MV-4-11 (cell line): ENCODE data around the gene AMBP.

Experiments used
- DNase-seq: peaks from one replicate; lab custom pipeline; 2025; lab: John Stamatoyannopoulos, UW

The AMBP gene

DNA sequence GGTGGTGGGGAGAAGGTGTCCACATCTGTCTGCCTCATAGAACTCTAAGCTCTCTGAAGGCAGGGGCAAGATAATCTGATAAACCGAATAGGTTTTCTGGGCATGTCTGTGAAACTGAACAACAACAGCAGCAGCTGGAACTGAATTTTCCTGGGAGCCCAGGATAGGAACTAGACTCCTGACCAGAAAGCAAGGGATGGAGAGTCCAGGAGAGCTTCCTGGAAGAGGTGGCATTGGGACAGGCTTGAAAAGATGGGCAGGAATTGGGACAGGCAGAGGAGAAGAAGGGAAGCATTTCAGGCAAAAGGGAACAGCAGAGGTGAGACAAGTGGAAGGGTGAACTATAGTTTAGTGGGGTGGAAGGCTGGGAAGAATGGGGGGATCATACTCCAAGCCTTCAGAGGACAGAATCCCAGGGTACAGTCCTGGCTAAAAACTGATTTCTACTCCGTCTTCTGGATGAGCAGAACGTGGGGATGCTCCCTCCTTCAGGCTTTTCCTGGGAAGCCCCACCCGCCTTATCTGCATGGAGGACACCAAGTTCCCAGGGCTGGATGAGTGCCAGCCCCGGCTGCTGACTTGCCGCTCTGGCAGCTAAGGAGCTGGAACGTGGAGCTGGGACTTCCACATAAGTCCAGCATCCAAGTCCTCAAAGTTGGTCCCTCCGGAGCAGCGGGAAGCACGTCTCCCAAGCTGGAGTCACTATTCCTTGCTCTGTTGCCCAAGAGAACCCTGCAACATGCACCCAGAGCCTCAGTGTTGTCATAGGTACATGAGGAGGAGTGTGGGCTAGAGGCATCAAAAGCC is 34.9 kb upstream of the AMBP start:
- no peak for DNase-seq

DNA sequence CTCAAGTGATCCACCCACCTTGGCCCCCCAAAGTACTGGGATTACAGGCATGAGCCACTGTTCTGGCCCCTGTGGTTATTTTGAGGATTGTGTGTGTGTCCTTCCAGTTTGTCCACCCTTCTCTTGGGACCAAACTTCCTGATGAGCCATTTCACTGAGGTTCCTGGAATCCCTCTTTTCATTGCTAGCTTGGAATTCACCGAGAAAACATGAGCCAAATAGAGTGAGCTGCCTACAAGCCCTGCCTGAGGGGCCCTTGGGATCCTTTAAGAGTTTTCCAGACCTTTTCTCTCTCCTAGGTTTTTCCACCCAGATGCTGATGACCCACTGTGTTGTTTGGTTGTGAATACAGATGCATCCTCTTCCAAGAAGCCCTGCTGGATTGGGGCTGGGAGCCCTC is 34.2 kb upstream of the AMBP start:
- no peak for DNase-seq

DNA sequence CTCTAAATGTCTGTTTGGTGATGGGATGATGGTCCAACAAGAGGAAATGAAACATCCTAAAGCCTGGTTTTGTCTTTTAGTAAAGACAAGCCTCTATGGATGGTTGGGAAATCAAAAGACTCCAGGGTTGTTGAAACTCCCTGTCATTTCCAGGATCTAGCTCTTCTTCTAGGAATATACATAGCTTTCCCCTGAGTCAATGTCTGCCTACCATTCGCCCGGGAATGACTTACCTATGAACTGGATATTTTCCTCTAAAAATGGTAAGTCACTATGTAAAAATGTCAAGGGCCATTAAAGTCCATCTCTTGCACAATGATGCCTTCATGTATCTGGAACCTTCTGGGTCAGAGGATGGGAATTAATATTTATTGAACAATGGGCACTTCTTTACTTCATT is 32.1 kb upstream of the AMBP start:
- no peak for DNase-seq

DNA sequence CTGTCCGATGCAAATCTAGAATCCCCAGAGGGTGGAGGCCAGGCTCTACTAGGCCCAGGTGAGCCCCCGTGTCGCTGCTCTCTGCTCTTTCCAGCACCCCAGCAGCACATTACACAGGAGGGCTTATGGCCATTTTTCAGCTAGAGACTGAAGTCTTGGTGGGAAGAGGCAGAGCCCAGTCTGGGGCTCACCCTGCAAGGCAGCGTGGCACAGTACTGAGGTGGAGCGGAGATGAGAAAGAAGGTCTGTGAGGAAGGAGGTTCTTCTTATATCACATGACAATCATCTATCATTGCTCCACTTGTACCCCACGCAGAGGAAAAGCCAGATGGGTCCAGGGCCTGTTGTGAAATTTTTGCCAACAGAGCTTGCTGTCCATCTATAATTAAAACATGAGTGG is 31.0 kb upstream of the AMBP start:
- DNase-seq: no peak

DNA sequence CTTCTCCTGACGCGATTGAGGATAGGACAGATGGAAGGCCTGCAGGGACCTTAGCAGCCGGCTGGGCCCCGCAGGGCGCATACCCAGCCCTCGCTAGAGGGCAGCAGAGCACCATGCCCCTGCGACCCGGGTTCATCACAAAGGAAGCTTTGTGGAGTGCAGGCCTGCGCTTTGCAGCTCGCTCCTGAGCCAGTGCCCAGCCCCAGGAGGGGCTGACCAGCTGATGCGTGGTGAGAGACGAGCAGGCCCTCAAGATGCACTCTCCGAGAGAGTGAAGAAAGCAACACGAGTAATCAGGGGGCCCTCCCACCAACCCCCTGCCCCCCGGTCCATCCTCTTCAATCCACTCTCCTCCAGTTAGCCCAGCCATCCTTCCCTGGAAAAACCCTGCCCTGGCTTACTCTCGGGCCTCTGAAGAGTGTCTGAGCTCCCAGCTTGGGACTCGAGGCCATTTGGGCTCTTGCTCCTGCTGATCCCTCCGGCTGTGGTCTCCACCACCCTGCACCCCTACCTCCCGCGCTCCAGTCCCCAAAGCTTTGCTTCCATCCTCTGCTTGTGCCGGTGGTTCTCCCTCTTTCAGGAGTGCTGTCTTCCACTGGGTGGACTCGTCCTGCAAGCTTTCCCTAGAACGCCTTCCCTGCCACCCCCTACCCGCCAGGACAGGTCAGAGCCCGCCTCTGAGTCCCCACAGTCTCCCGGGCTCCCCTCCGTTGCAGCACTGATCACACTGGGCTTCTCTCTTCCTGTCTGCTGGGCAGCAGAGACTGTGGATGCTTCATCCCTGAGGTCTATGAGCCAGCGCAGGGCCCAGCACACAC is 30.1 kb upstream of the AMBP start:
- peak; percentile 30 for DNase-seq

DNA sequence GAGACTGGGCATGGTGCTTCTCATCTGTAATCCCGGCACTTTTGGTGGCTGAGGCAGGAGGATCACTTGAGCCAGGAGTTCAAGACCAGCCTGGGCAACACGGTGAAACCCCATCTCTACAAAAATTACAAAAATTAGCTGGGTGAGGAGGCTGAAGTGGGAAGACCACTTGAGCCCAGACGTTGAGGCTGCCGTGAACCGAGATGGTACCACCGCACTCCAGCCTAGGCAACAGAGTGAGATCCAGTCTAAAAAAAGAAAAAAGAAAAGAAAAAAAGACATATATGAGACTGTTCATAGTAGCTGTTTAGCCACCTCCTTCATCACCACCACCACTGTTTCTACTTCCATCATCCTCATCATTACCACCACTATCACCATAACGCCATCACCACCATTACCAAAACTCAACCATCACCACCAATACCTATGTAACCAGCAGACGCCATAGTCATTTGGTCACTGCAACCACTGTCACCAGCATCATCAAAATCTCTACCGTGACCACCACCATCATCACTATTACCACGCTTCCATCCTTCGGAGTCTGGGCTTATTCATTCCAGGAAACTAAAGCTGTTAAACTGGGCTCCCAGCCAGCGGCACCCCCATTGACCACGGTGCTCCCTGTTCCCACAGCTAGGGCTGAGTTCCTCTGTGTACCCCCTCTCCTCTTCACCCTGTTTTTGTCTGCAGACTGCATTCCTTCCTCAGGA is 29.3 kb upstream of the AMBP start:
- no peak for DNase-seq

DNA sequence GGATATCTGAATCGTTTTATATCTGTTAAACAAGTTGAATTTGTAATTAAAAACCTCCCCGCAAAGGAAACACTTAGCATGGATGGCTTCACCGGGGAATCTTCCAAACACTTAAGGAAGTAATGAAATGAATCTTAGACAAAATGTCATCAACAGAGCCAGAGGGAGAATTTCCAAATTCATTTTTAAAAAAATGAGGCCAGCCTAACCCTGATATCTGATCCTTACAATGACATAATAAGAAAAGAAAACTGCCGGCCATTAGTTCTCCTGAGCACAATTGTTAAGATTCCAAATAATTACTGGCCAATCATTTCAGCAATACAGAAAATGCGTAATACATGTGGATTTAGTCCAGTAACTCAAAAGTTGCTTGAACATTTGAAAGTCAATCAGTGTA is 27.1 kb upstream of the AMBP start:
- no peak for DNase-seq

DNA sequence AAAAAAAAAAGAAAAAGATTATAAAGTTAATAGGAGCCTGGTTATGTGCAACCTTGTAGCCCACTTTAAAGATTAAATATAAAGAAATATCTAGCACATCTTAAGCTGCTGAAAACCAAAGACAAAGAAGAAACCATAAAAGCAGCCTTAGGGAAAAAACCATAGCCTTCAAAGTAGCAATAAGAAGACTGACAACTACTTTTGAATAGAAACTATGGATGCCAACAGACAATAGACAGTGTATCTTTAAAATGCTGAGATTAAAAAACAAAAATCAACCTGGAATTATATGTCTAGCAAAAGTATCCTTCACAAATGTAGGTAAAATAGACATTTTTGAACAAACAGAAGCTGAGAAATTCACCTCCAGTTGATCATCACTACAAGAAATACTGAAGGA is 24.4 kb upstream of the AMBP start:
- no peak for DNase-seq

DNA sequence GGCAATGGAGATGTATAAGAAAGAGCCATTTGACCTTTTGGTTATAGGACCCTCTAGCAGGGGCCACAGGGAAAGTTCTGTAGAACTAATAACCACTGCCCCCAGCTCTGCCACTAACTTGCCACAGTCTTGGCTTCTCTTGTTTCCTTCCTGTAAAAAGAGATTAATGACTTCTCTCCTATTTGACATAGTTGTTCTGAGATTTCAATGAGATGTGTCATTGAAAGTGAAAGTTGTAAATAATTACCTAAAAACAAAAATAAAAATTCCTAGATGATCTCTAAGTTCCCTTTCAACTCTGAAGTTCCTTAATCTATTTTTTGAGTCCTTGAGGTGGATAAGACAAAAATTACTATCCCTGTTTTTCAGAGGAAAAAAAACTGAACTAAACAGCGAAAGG is 22.4 kb upstream of the AMBP start:
- no peak for DNase-seq

DNA sequence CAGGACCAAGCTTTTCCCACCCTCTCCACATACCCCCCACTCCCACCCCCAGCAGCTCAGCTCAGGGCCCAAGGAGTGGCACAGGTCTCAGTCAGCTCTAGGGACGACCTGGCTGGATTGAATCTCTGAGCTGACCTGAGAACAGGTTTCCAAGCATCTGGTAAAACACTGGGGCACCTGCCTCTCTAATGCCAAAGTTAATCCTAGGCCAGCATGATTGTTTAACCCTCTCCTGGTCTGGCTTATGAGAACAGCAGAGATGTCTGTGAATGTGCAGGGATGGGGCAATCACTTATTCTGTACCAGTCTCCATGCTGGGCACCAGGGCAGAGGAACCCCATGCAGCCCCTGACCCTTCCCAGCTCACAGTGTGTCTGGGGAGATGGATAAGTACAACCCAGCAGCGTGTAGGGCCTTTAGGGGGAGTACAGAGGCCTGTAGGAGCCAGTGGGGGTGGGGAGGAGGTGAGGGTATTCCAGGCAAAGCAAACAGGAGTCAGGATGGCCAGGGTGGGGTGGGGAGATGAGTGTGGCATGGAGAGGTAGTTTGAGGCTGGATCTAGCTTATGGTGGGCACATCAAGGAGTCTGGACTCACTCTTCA is 21.7 kb upstream of the AMBP start:
- DNase-seq: no peak

DNA sequence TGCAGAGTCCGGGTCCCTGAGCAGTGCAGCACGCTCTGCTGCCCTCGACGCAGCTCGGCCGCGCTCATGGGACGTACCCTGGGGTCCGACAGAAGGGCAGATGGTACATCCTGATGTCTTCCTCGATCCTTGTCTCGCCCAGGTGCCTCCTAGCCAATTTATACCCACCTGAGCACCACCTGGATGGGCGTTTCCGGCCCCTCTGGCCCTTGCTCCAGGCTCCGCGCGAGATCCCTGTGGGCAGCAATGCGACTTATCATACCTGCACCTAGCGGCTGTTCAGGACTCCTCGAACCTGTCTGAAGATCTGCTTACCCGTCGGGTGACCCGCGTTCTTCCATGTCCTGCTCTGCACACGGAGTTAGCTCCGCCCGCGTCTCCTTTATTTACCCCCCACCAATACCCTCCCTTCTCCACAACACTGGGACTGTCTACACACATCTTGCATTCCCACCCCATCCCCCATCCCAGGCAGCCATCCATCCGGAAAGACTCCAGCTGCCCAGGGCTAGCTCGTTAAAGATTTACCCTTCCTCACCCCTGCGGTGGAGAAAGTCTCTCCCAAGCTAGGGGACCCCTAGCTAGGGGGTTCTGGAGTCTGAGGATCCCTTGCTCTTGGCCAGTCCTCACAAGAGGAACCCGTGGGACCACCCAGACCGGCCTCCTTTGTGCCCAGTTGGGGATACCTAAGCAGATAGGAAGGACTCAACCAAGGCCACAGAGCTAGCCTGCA is 21.0 kb upstream of the AMBP start, which contains the start of gene KIF12:
KIF12 (minus strand) TSS at position 357 of the 733 bp plus-strand sequence; CDS start at position 341, 16 bp downstream.
- DNase-seq: no peak

DNA sequence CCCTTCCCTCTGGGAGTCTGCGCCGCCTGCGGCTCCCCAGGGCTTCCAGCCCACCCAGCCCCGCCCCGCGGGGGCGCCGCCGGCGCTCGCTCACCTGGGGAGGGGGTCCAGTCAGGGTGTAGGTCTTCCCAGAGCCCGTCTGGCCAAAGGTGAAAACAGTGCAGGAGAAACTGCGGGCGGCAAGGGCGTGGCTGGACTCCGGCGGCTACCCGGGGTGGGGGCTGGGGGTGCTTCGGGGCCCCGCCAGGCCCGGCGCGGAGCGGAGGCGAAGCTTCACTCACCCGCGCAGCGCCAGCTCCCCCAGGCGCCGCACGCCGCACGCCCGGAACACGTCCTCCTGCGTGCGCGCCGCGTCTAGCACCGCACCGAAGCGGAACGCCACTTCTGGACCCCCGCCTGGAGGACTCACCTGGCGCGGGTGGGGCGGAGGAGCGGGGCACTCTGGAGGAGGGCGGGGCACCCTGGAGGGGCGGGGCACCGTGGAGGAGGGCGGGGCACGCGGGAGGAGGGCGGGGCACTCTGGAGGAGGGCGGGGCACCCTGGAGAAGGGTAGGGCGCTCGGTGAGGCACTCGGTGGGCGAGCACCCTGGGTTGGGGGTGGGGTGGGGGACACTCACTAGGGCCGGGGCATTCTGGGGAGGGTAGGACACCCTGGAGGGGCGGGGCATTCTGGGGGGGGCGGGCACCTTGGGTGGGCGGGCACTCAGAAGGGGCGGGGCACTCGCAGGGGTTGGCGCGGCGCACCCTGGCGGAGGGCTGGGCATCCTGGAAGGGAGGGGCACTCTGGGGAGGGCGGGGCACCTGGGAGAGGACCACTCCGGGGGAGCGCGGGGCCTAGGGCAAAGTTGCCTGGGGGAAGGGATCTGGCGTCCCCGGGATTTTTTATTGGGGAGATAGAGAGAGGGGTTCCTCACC is 20.2 kb upstream of the AMBP start:
- no peak for DNase-seq

DNA sequence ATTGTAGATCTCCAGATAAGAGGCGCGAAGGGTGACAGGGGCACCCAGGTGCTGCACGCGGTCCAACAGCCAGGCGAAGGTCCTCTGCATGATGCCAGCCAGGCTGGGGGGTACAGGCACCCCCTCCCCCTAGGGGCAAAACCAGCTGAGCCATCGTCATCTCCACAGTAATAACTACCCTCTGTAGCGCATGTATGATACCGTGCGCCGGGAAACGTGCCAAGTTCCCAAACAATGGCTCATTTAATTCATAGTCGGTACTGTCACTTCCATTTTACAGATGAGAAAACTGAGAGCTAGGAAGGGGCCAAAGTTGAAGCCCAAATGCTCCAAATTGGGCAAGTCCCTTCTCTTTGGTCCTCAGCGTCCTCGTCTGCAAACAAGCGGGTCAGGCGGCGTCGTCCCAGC is 19.5 kb upstream of the AMBP start:
- no peak for DNase-seq

DNA sequence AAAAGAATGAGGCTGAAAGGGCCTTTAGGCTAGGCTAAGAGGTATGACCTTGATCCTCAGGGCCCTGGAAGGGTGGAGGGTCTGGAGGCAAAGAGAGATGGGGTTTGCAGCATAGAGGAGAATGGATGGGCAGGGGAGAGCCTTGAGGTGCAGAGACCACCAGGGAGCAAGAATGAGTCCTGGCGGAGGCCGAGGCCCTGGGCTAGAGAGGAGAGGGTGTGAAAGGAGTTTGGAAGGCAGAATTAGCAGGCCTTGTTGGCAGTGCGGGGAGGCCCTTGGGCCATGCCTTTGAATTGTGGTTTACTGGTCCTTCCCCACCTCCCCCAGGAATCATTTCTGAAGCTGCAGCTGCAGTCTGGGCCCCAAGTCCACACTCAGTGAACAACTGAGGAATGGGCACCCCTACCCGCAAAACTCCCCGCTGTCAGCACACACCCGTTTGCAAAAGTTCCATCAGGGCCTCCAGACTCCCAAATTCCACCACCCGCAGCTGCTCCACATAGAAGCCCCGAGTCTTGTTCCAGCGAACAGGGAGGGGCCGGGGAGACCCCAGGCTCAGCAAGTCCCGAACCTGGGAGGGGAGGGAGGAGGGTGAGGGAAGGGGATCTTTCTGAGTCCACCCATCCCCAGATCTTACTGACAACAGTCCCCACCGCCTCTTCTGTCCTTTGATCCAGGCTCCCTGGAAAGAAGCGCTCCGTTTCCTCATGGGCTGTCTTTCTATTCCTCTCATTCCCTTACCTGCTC is 18.9 kb upstream of the AMBP start:
- DNase-seq: no peak

DNA sequence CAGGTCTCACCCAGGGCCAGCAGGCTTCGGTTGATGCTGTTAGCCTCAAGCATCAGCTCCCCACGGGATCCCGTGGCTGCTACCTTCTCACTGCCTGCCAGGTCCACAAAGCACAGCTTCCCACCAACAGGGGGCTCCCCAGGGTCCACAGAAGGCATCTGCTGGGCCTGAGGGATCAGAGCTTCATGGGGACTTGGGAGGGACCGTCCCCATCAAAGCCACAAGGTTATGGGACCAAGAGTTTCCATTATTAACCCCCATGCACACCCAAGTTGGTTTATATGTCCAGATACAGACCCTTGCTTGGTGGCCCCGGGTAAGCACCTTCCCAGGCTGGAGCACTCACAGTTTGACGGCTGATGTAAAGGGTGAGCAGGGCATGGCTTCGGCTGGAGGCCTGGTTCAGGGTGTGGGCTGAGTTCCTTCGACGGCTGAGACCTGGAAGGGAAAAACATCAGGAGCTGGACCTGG is 18.0 kb upstream of the AMBP start:
- no peak for DNase-seq

DNA sequence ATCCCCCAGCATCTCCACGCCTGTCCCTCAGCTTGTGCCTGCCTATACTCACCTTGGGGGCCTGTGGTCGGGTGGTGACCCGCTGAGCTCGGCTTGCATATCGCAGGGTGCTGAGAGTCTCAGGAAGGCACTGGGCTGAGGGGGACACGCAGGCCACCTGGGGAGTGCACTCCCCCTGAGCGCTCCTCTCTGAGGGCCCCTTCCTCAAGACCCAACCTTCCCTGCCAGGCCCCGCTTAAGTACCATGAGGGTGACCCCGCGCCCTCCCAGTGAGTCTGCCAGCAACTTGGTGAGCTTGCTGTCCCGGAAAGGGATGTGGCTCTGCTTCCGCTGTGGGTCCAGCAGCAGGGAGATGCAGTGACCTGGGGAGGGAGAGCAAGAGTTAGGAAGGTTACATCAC is 16.9 kb upstream of the AMBP start:
- no peak for DNase-seq

DNA sequence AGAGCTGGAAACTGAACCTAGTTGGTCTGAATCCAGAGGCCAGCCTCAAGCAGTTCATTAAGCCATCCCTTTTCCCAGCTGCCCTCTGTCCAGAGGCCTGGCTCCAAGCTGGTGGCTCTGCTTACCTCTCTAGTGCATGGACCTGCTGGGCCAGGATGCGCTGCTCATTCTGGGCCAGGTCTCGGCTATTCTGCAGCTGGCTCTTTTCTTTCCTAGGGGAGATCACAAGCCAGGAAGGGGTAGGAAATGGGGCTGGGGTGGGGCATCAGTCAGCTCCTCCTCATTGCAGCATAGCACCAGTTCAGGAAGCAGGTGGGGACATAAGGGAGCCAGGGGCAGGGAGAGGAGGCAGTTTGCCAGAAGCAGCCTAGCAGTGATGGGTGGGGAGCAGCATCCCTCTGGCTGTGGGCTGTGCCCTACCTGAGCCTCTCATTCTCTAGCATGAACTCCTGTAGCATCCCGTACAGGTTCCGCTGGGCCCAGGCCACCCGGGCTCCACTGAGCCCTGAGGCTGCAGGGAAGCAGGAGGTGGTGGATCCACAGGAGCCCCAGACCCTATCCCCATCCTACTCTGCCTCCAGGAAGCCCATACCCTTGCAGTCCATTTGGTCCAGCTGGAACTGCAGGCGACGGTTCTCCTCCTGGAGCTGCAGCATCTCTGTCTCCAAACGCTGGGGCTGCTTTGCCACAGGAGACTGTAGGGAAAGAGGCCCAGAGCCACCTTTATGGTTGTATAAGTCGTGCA is 15.8 kb upstream of the AMBP start:
- no peak for DNase-seq

DNA sequence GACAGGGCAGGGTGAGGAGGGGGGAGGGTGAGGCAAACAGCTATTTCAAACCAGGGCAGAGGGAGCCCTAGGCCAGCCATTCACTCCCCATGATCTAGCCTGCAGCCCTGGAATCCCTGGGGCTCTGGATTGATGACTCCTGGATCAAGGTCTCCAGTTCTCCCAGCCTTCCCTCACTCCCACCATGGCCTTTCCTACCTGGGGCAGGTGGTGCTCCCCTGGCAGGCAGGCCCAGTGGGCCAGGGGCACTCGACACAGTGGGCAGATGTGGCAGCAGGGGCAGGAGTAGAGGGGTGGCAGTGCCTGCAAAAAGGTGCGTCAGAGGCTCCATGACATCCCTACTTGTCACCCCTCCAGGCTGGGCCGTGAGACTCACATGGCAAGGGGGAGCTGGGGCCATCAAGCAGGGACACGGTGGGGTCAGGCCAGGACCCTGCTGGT is 15.0 kb upstream of the AMBP start:
- no peak for DNase-seq

DNA sequence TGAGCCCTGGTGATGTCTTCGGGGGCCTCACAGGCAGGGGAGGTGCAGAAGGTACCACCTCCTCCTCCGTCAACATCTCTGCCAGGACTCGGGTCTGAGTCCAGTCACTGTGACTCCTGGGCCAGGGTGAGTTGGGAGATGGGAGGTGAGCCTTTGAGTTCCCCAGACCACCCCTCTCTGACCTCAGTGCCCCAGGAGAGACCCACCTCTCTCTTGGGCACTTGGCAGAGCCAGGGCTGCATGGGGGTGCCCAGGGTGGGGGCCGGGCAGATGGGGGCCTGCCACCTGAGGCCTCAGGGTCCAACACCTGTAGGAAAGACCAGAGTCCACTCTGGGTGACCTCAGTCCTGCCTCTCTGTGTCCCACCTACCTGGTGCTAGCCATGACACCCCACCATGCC is 14.2 kb upstream of the AMBP start:
- DNase-seq: no peak
